ENCODE measurements around the gene PCNT.
A peak's percentile ranks its signal among the peaks of the same experiment; 100 is the strongest.

The PCNT gene

GRCh38 chr21:46299167-46299566 lies 24.8 kb upstream of the PCNT start:
- Histone ChIP-seq H2BK5ac (ENCODE audit: low read length) (no peak overlapping the region), H3K4me1 (ENCODE audit: control insufficient read depth in 2 of 2, insufficient read depth in 1 of 2, low read depth in 1 of 2, low read length in 2 of 2) (peaks cover 2 to 6% of the 10 kb centered on the region in 2 donors), H2BK15ac (ENCODE audit: low read length) (no peak overlapping the region), H3K9ac (ENCODE audit: low read depth, low read length, poor library complexity) (no peak overlapping the region), H3K4ac (ENCODE audit: low read length) (no peak overlapping the region), H2BK12ac (ENCODE audit: low read length) (no peak overlapping the region), H2BK120ac (ENCODE audit: low read depth, low read length) (no peak overlapping the region), H3K14ac (ENCODE audit: low read length) (no peak overlapping the region), H4K8ac (ENCODE audit: low read depth, low read length) (no peak overlapping the region), H3K4me2 (ENCODE audit: insufficient read depth, low read length, poor library complexity, severe bottlenecking) (no peak overlapping the region), H3K4me3 (ENCODE audit: low read length in 2 of 2) (no peak overlapping the region), H3K27me3 (ENCODE audit: control insufficient read depth in 3 of 3, insufficient read depth in 3 of 3, low read depth in 1 of 3, low read length in 3 of 3) (no peaks in the 10 kb centered on the region), H3K23ac (ENCODE audit: low read depth, low read length, poor library complexity) (peak overlapping the region; percentile 1), H2AFZ (ENCODE audit: low read length) (no peak overlapping the region), H3K9me3 (replicated peaks in 1 of 2; ENCODE audit: control insufficient read depth in 2 of 2, insufficient read depth in 1 of 2, low read depth in 1 of 2, low read length in 2 of 2) (peaks cover 0 to 6% of the 10 kb centered on the region in 2 donors), H3K27ac (replicated peaks; ENCODE audit: low read length) (no peak overlapping the region), H2AK5ac (ENCODE audit: low read depth, low read length) (no peak overlapping the region), H3K18ac (ENCODE audit: low read length) (no peak overlapping the region), H3K36me3 (replicated peaks in 1 of 2; ENCODE audit: control insufficient read depth in 2 of 2, insufficient read depth in 2 of 2, low read length in 2 of 2) (peaks cover 22 to 43% of the 10 kb centered on the region in 2 donors), H3K79me1 (ENCODE audit: low read depth, low read length) (peaks cover 2% of the 10 kb centered on the region), H4K91ac (ENCODE audit: low read depth, low read length, poor library complexity) (no peak overlapping the region)
- no peak for DNase-seq (ENCODE audit: low spot score)
- no CpG with 5 or more reads among the region's 9 CpGs for WGBS, 2 donors (ENCODE audit: extremely low coverage in 2 of 2, insufficient read length in 2 of 2, insufficient replicate concordance in 1 of 2)

- Histone ChIP-seq H3K27me3 (ENCODE audit: control insufficient read depth in 3 of 3, insufficient read depth in 3 of 3, low read depth in 1 of 3, low read length in 3 of 3) (no peaks in the 10 kb centered on the region), H3K18ac (ENCODE audit: low read length) (no peak overlapping the region), H2AFZ (ENCODE audit: low read length) (no peak overlapping the region), H4K91ac (ENCODE audit: low read depth, low read length, poor library complexity) (no peak overlapping the region), H2BK120ac (ENCODE audit: low read depth, low read length) (no peak overlapping the region), H4K8ac (ENCODE audit: low read depth, low read length) (no peak overlapping the region), H3K79me1 (ENCODE audit: low read depth, low read length) (peaks cover 2% of the 10 kb centered on the region), H2BK15ac (ENCODE audit: low read length) (no peak overlapping the region), H3K14ac (ENCODE audit: low read length) (no peak overlapping the region), H3K4me3 (ENCODE audit: low read length in 2 of 2) (no peak overlapping the region), H3K23ac (ENCODE audit: low read depth, low read length, poor library complexity) (no peak overlapping the region), H3K36me3 (replicated peaks in 1 of 2; ENCODE audit: control insufficient read depth in 2 of 2, insufficient read depth in 2 of 2, low read length in 2 of 2) (peaks cover 31 to 65% of the 10 kb centered on the region in 2 donors), H3K27ac (replicated peaks; ENCODE audit: low read length) (no peak overlapping the region), H3K4ac (ENCODE audit: low read length) (no peak overlapping the region), H3K9me3 (replicated peaks in 1 of 2; ENCODE audit: control insufficient read depth in 2 of 2, insufficient read depth in 1 of 2, low read depth in 1 of 2, low read length in 2 of 2) (peaks cover 0 to 6% of the 10 kb centered on the region in 2 donors), H2AK5ac (ENCODE audit: low read depth, low read length) (no peak overlapping the region), H3K9ac (ENCODE audit: low read depth, low read length, poor library complexity) (peak overlapping the region; percentile 44), H3K4me1 (ENCODE audit: control insufficient read depth in 2 of 2, insufficient read depth in 1 of 2, low read depth in 1 of 2, low read length in 2 of 2) (no peaks in the 10 kb centered on the region), H3K4me2 (ENCODE audit: insufficient read depth, low read length, poor library complexity, severe bottlenecking) (no peak overlapping the region), H2BK12ac (ENCODE audit: low read length) (no peak overlapping the region), H2BK5ac (ENCODE audit: low read length) (peak overlapping the region; percentile 66)
- no peak for DNase-seq (ENCODE audit: low spot score)
- WGBS, 2 donors (ENCODE audit: extremely low coverage in 2 of 2, insufficient read length in 2 of 2, insufficient replicate concordance in 1 of 2): no CpG with 5 or more reads among the region's 14 CpGs
These were observed 22.2 kb upstream of the PCNT start for GRCh38 chr21:46301759-46302158.

GRCh38 chr21:46304437-46304836 lies 19.5 kb upstream of the PCNT start:
- no peak overlapping the region for H3K18ac ChIP-seq (ENCODE audit: low read length)
- no peak overlapping the region for H3K4me3 ChIP-seq (ENCODE audit: low read length in 2 of 2)
- no peak overlapping the region for H3K23ac ChIP-seq (ENCODE audit: low read depth, low read length, poor library complexity)
- H2AK5ac ChIP-seq (ENCODE audit: low read depth, low read length): no peak overlapping the region
- H3K9ac ChIP-seq (ENCODE audit: low read depth, low read length, poor library complexity): no peak overlapping the region
- peaks cover 38 to 85% of the 10 kb centered on the region in 2 donors for H3K36me3 ChIP-seq (replicated peaks in 1 of 2; ENCODE audit: control insufficient read depth in 2 of 2, insufficient read depth in 2 of 2, low read length in 2 of 2)
- no peak overlapping the region for H3K4me2 ChIP-seq (ENCODE audit: insufficient read depth, low read length, poor library complexity, severe bottlenecking)
- no peaks in the 10 kb centered on the region for H3K4me1 ChIP-seq (ENCODE audit: control insufficient read depth in 2 of 2, insufficient read depth in 1 of 2, low read depth in 1 of 2, low read length in 2 of 2)
- no peaks in the 10 kb centered on the region for H3K27me3 ChIP-seq (ENCODE audit: control insufficient read depth in 3 of 3, insufficient read depth in 3 of 3, low read depth in 1 of 3, low read length in 3 of 3)
- H3K14ac ChIP-seq (ENCODE audit: low read length): no peak overlapping the region
- no peak overlapping the region for H2BK120ac ChIP-seq (ENCODE audit: low read depth, low read length)
- H3K9me3 ChIP-seq (replicated peaks in 1 of 2; ENCODE audit: control insufficient read depth in 2 of 2, insufficient read depth in 1 of 2, low read depth in 1 of 2, low read length in 2 of 2): peaks cover 0 to 2% of the 10 kb centered on the region in 2 donors
- H3K4ac ChIP-seq (ENCODE audit: low read length): no peak overlapping the region
- no CpG with 5 or more reads among the region's 5 CpGs for WGBS, 2 donors (ENCODE audit: extremely low coverage in 2 of 2, insufficient read length in 2 of 2, insufficient replicate concordance in 1 of 2)
- no peak for DNase-seq (ENCODE audit: low spot score)
- no peak overlapping the region for H2AFZ ChIP-seq (ENCODE audit: low read length)
- H4K91ac ChIP-seq (ENCODE audit: low read depth, low read length, poor library complexity): no peak overlapping the region
- no peak overlapping the region for H3K27ac ChIP-seq (replicated peaks; ENCODE audit: low read length)
- H2BK15ac ChIP-seq (ENCODE audit: low read length): no peak overlapping the region
- H2BK12ac ChIP-seq (ENCODE audit: low read length): no peak overlapping the region
- no peak overlapping the region for H4K8ac ChIP-seq (ENCODE audit: low read depth, low read length)
- H2BK5ac ChIP-seq (ENCODE audit: low read length): no peak overlapping the region
- H3K79me1 ChIP-seq (ENCODE audit: low read depth, low read length): no peaks in the 10 kb centered on the region

GRCh38 chr21:46304955-46305354 lies 19.0 kb upstream of the PCNT start:
- no peak overlapping the region for H2BK5ac ChIP-seq (ENCODE audit: low read length)
- H3K4me1 ChIP-seq (ENCODE audit: control insufficient read depth in 2 of 2, insufficient read depth in 1 of 2, low read depth in 1 of 2, low read length in 2 of 2): no peaks in the 10 kb centered on the region
- no peak overlapping the region for H2BK15ac ChIP-seq (ENCODE audit: low read length)
- no peaks in the 10 kb centered on the region for H3K27me3 ChIP-seq (ENCODE audit: control insufficient read depth in 3 of 3, insufficient read depth in 3 of 3, low read depth in 1 of 3, low read length in 3 of 3)
- no CpG with 5 or more reads among the region's 11 CpGs for WGBS, 2 donors (ENCODE audit: extremely low coverage in 2 of 2, insufficient read length in 2 of 2, insufficient replicate concordance in 1 of 2)
- no peak overlapping the region for H3K14ac ChIP-seq (ENCODE audit: low read length)
- no peaks in the 10 kb centered on the region for H3K9me3 ChIP-seq (replicated peaks in 1 of 2; ENCODE audit: control insufficient read depth in 2 of 2, insufficient read depth in 1 of 2, low read depth in 1 of 2, low read length in 2 of 2)
- no peak overlapping the region for H3K18ac ChIP-seq (ENCODE audit: low read length)
- no peak overlapping the region for H2BK120ac ChIP-seq (ENCODE audit: low read depth, low read length)
- DNase-seq (ENCODE audit: low spot score): no peak
- no peaks in the 10 kb centered on the region for H3K79me1 ChIP-seq (ENCODE audit: low read depth, low read length)
- no peak overlapping the region for H4K91ac ChIP-seq (ENCODE audit: low read depth, low read length, poor library complexity)
- peaks cover 36 to 85% of the 10 kb centered on the region in 2 donors for H3K36me3 ChIP-seq (replicated peaks in 1 of 2; ENCODE audit: control insufficient read depth in 2 of 2, insufficient read depth in 2 of 2, low read length in 2 of 2)
- H4K8ac ChIP-seq (ENCODE audit: low read depth, low read length): no peak overlapping the region
- H3K4me3 ChIP-seq (ENCODE audit: low read length in 2 of 2): no peak overlapping the region
- H2AFZ ChIP-seq (ENCODE audit: low read length): no peak overlapping the region
- H3K4ac ChIP-seq (ENCODE audit: low read length): no peak overlapping the region
- H3K23ac ChIP-seq (ENCODE audit: low read depth, low read length, poor library complexity): no peak overlapping the region
- H3K27ac ChIP-seq (replicated peaks; ENCODE audit: low read length): no peak overlapping the region
- H2BK12ac ChIP-seq (ENCODE audit: low read length): no peak overlapping the region
- no peak overlapping the region for H3K9ac ChIP-seq (ENCODE audit: low read depth, low read length, poor library complexity)
- H2AK5ac ChIP-seq (ENCODE audit: low read depth, low read length): no peak overlapping the region
- no peak overlapping the region for H3K4me2 ChIP-seq (ENCODE audit: insufficient read depth, low read length, poor library complexity, severe bottlenecking)
